Prostate gland (tissue), 2 donors: ENCODE results near the gene CBFA2T3. TPM values are rescaled to one million over a fixed set of nuclear protein-coding genes. Genes with fewer than 3 reads are reported as not detected.

ENCODE experiments used
- DNase-seq: peaks from one replicate; pipeline ENCODE4 v3.0.0-alpha.2; 2019; ENCODE audit warnings: low spot score
- H3K27ac ChIP-seq, 2 donors: fragments of 200-600 bp; sonication (generic); 2 replicates each; pipeline ENCODE4 v1.5.1; 2017 to 2019
- H3K27me3 ChIP-seq: fragments of 200-600 bp; sonication (generic); replicated peaks from 2 replicates; pipeline ENCODE4 v1.5.1; 2019; ENCODE audit not compliant: insufficient read depth
- H3K36me3 ChIP-seq, 2 donors: fragments of 200-600 bp; sonication (generic); 1 replicate in 1 of 2; 2 replicates in 1 of 2; pipeline versions ENCODE4 v1.5.1 to v1.8.1; 2017 to 2019
- H3K4me1 ChIP-seq: fragments of 200-600 bp; sonication (generic); replicated peaks from 2 replicates; pipeline ENCODE4 v1.5.1; 2019
- H3K4me3 ChIP-seq, 2 donors: fragments of 200-600 bp; sonication (generic); 2 replicates each; pipeline ENCODE4 v1.5.1; 2017 to 2019
- H3K9me3 ChIP-seq: fragments of 200-600 bp; sonication (generic); 2 replicates; pipeline ENCODE4 v1.5.1; 2017
- POLR2A ChIP-seq: fragments of 450-650 bp; IDR thresholded peaks from one replicate; pipeline ENCODE4 v1.6.1; 2016; ENCODE audit warnings: antibody characterized with exemption, mild to moderate bottlenecking
- POLR2AphosphoS5 ChIP-seq: sonication (generic); formaldehyde crosslinking; IDR thresholded peaks from one replicate; pipeline ENCODE4 v1.6.1; 2017; ENCODE audit warnings: antibody characterized with exemption
- WGBS: methylation state at CpG from one replicate; pipeline ENCODE4 v1.1.5; 2018; 5-methylcytosine and 5-hydroxymethylcytosine counted together
- intact Hi-C: fragments of 100-400 bp; cut with DNase I; formaldehyde crosslinking; loops from one replicate; pipeline ENCODE4 v1.14.2; 2022
- total RNA-seq, 2 donors: library from RNA; depleted of rRNA; stranded (reverse); fragments of >200 nt; gene quantifications; one replicate each; pipeline ENCODE4 v1.1.0, GENCODE V29; 2016
- TF ChIP-seq, protein P1 (sequence below), 4 experiments: fragments of 200-600 bp in 2 of 4; fragments of 450-650 bp in 2 of 4; sonication (generic) in 2 of 4; IDR thresholded peaks; 1 replicate in 3 of 4; 2 replicates in 1 of 4; pipeline ENCODE4 v1.5.1; 2016 to 2019; ENCODE audit warnings: antibody characterized with exemption in 4 of 4, mild to moderate bottlenecking in 2 of 4, moderate library complexity in 2 of 4

CBFA2T3 gene
- total RNA-seq, 2 donors from 2014 or later = 4.5 to 8.7 TPM

DNA sequence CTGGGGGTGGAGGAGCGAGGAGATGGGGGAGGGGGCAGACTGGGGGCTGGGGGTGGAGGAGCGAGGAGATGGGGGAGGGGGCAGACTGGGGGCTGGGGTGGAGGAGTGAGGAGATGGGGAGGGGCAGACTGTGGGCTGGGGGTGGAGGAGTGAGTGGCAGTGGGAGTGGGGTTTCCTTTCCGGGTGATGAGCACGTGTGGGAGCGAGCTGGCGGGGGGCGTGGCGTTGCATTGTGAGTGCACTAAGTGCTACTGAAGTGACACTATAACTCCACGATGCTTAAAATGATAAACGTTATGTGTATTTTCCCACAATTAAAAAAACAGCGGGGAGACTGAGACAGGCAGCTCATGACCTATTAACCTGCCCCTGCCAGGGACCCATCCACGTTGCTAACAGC, 46.3 kb downstream of the CBFA2T3 start:
- TF ChIP-seq POLR2AphosphoS5 = no peak
- TF ChIP-seq POLR2A = no peak
- TF ChIP-seq, protein P1, sequence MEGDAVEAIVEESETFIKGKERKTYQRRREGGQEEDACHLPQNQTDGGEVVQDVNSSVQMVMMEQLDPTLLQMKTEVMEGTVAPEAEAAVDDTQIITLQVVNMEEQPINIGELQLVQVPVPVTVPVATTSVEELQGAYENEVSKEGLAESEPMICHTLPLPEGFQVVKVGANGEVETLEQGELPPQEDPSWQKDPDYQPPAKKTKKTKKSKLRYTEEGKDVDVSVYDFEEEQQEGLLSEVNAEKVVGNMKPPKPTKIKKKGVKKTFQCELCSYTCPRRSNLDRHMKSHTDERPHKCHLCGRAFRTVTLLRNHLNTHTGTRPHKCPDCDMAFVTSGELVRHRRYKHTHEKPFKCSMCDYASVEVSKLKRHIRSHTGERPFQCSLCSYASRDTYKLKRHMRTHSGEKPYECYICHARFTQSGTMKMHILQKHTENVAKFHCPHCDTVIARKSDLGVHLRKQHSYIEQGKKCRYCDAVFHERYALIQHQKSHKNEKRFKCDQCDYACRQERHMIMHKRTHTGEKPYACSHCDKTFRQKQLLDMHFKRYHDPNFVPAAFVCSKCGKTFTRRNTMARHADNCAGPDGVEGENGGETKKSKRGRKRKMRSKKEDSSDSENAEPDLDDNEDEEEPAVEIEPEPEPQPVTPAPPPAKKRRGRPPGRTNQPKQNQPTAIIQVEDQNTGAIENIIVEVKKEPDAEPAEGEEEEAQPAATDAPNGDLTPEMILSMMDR (IDR thresholded peaks at IDR 0.05) = no peak
- no peaks in the 10 kb centered on the region for H3K36me3 ChIP-seq
- DNase-seq = no peak
- H3K9me3 ChIP-seq = no peaks in the 10 kb centered on the region
- intact Hi-C loops = no loop called here
- 71% methylated on average over 11 of the region's 12 CpGs for WGBS
- H3K27ac ChIP-seq = no peak overlapping the region
- no peaks in the 10 kb centered on the region for H3K27me3 ChIP-seq
- no peaks in the 10 kb centered on the region for H3K4me1 ChIP-seq
- no peak overlapping the region for H3K4me3 ChIP-seq

DNA sequence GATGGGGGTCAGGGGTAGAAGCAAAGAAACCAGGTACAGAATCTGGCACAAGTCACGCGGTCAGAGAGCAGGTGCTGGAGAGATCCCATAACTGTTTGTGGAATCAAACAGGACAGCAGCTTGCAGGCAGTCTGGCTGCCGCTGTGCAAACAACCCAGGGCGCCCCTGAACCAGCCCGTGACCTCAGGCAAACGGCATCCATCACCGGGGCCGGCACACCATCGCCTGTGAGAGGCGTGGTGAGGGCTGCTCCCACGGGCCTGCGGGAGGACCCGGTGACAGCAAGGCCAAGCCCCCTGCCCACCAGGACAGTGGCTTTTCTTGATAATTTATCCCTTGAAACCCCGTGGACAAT, 47.9 kb downstream of the CBFA2T3 start:
- 52% methylated on average over 14 of the region's 14 CpGs for WGBS

DNA sequence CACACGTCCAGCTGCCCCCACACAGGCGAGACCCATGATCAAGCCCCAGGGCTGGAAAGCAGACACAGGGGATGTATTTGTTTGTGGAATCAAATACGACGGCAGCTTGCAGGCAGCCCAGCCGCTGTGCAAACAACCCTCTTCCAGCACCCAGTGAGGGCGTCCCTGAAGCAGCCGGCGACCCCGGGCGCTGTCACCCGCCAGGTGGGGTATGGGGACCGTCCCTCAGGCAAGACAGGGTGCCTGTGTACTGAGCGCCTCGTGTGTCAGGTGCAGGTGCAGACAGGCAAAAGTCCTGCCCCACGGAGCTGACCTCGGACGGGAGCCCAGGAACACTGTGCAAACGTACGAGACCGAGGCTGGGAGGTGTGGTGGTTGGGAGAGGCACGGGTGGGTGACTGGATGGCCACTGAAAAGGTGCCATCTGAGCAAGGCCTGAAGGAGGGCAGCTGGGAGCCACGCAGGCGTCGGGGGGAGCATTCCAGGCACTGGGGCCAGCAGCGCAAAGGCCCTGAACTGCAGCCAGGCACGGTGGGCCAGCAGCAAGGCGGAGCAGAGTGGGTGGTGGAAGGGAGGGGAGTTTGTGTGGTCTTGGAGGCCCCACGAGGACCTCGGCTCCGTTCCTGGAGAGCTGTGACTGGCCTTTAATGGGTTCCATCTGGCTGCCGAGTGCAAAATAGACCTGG, 48.5 kb downstream of the CBFA2T3 start:
- intact Hi-C loops = no loop called here
- no peak for DNase-seq
- WGBS = 38% methylated on average over 31 of the region's 31 CpGs
- H3K27ac ChIP-seq = no peak overlapping the region
- no peaks in the 10 kb centered on the region for H3K4me1 ChIP-seq
- no peaks in the 10 kb centered on the region for H3K27me3 ChIP-seq
- H3K4me3 ChIP-seq = no peak overlapping the region
- H3K9me3 ChIP-seq = no peaks in the 10 kb centered on the region
- H3K36me3 ChIP-seq = no peaks in the 10 kb centered on the region
- TF ChIP-seq, protein P1 (IDR thresholded peaks at IDR 0.05) = no peak
- TF ChIP-seq POLR2A (no peak), POLR2AphosphoS5 (no peak)

More for the DNA sequence above, 47.9 kb downstream of the CBFA2T3 start:
- Histone ChIP-seq H3K4me3 (no peak overlapping the region), H3K4me1 (no peaks in the 10 kb centered on the region), H3K9me3 (no peaks in the 10 kb centered on the region), H3K27me3 (no peaks in the 10 kb centered on the region), H3K36me3 (no peaks in the 10 kb centered on the region), H3K27ac (no peak overlapping the region)
- intact Hi-C loops = no loop called here
- TF ChIP-seq POLR2AphosphoS5 (no peak), POLR2A (no peak)
- TF ChIP-seq, protein P1 (IDR thresholded peaks at IDR 0.05) = no peak
- DNase-seq = no peak

DNA sequence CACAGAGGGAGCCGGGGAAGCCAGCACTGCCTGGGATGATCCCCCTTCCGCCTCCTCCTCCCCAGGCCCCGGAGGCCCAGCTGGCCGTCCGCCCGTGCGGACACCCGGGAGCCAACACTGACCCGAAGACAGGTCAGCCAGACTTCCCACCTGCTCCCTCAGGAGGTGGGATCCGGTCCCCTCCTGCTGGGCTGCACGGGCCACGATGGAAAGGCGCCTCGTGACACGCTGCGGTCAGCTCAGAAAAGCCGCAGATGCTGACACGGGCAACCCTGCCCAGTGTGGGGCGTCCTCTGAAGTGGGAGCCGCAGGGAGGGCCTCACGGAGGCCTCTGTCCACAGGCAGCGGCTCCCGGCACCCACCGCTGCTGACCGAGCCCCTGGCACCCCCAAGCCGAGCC, 49.3 kb downstream of the CBFA2T3 start:
- Histone ChIP-seq H3K4me1 (no peaks in the 10 kb centered on the region), H3K36me3 (no peaks in the 10 kb centered on the region), H3K9me3 (no peaks in the 10 kb centered on the region), H3K4me3 (no peak overlapping the region), H3K27me3 (no peaks in the 10 kb centered on the region), H3K27ac (no peak overlapping the region)
- intact Hi-C loops = no loop called here
- TF ChIP-seq, protein P1 (IDR thresholded peaks at IDR 0.05) = no peak
- TF ChIP-seq POLR2AphosphoS5 = no peak
- TF ChIP-seq POLR2A = no peak
- no peak for DNase-seq
- 85% methylated on average over 9 of the region's 26 CpGs for WGBS

DNA sequence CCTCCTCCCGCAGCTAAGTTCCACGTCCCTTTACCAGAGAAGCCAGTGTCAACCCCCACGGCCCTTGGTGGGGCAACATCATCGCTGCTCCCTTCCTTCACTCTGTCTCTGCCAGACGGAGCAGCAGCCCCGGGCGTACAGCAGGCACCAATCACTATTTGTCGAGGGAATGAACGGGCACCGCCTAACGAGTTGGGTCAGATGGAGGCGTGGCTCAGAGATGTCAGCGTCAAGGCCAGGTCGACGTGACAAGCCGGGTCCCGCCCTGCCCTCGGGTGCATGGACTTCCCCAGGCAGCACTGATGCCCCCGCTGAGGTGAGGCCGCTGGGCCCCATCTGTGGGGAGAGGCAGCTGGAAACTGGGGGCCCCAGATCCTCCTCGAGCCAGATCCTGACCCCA, 50.0 kb downstream of the CBFA2T3 start:
- Histone ChIP-seq H3K4me1 (peaks cover 4% of the 10 kb centered on the region), H3K9me3 (no peaks in the 10 kb centered on the region), H3K27ac (no peak overlapping the region), H3K4me3 (no peak overlapping the region), H3K36me3 (no peaks in the 10 kb centered on the region), H3K27me3 (no peaks in the 10 kb centered on the region)
- 73% methylated on average over 19 of the region's 21 CpGs for WGBS
- TF ChIP-seq POLR2AphosphoS5 = no peak
- TF ChIP-seq POLR2A = no peak
- TF ChIP-seq, protein P1 (IDR thresholded peaks at IDR 0.05) = no peak
- intact Hi-C loops = no loop called here
- no peak for DNase-seq
